ENCODE measurements around the gene IGFL3. TPM values are rescaled to one million over a fixed set of nuclear protein-coding genes. Genes with fewer than 3 reads are reported as not detected.
A peak's percentile ranks its signal among the peaks of the same experiment; 100 is the strongest.
"Not testable (repeated sequence)": the region's sequence is repeated elsewhere in the genome, so short reads cannot be mapped to it uniquely, and the experiment has no call there.

Gene IGFL3
- total RNA-seq, result not detected

GRCh38 chr19:46124638-46125115 is at the start of gene IGFL3:
Gene IGFL3 (minus strand): TSS chr19:46124688. CDS start chr19:46124649, 39 bp downstream.
- DNase-seq (no peak), ATAC-seq (ENCODE audit: low FRiP score in 2 of 2) (peak in 1 of 2 donors; percentile 40)
- no peak for TF ChIP-seq POLR2A (IDR thresholded peaks at IDR 0.05)
- Histone ChIP-seq H3K4me1 (no peaks in the 10 kb centered on the region), H3K27ac (no peak within 1 kb of the TSS), H3K36me3 (no peaks in the 10 kb centered on the region), H3K27me3 (no peaks in the 10 kb centered on the region), H3K9me3 (no peaks in the 10 kb centered on the region), H3K4me3 (no peak within 1 kb of the TSS)
- 80 to 90% methylated on average over 5 of the region's 5 CpGs for WGBS, 2 donors

GRCh38 chr19:46173886-46174480 is 49.5 kb upstream of the IGFL3 start:
- TF ChIP-seq EP300 (IDR thresholded peaks at IDR 0.05) (no peak), POLR2AphosphoS5 (IDR thresholded peaks at IDR 0.05) (no peak), POLR2A (IDR thresholded peaks at IDR 0.05) (no peak), CTCF (IDR thresholded peaks at IDR 0.05) (no peak)
- Histone ChIP-seq H3K4me3 (no peak overlapping the region), H3K27ac (no peak overlapping the region), H3K36me3 (no peaks in the 10 kb centered on the region), H3K9me3 (peaks cover 0 to 7% (median 0%) of the 10 kb centered on the region in 4 donors), H3K27me3 (no peaks in the 10 kb centered on the region), H3K4me1 (no peaks in the 10 kb centered on the region)
- ATAC-seq (ENCODE audit: low FRiP score in 2 of 2), result no peak
- no peak for DNase-seq
- WGBS, 2 donors, result 52 to 63% methylated on average over 8 of the region's 8 CpGs

- ATAC-seq (ENCODE audit: low FRiP score in 2 of 2) (no peak), DNase-seq (no peak)
- Histone ChIP-seq H3K27ac (no peak overlapping the region), H3K4me3 (no peak overlapping the region), H3K4me1 (no peaks in the 10 kb centered on the region), H3K36me3 (no peaks in the 10 kb centered on the region), H3K9me3 (peaks cover 0 to 3% (median 0%) of the 10 kb centered on the region in 4 donors), H3K27me3 (no peaks in the 10 kb centered on the region)
- no peak for TF ChIP-seq EP300 (IDR thresholded peaks at IDR 0.05)
- no peak for TF ChIP-seq POLR2AphosphoS5 (IDR thresholded peaks at IDR 0.05)
- no peak for TF ChIP-seq POLR2A (IDR thresholded peaks at IDR 0.05)
- TF ChIP-seq CTCF (IDR thresholded peaks at IDR 0.05), result no peak
- WGBS, 2 donors, result 66 to 76% methylated on average over 3 of the region's 3 CpGs
These were observed 38.2 kb upstream of the IGFL3 start for GRCh38 chr19:46162731-46163130.

GRCh38 chr19:46161642-46162257 is 37.3 kb upstream of the IGFL3 start:
- 69 to 74% methylated on average over 2 of the region's 2 CpGs for WGBS, 2 donors

GRCh38 chr19:46160233-46160775 is 35.8 kb upstream of the IGFL3 start:
- DNase-seq (peak in 1 of 2 donors; percentile 32), ATAC-seq (ENCODE audit: low FRiP score in 2 of 2) (no peak)
- Histone ChIP-seq H3K4me3 (no peak overlapping the region), H3K27me3 (peaks cover 0 to 3% (median 0%) of the 10 kb centered on the region in 4 donors), H3K9me3 (peaks cover 0 to 3% (median 0%) of the 10 kb centered on the region in 4 donors), H3K36me3 (no peaks in the 10 kb centered on the region), H3K27ac (no peak overlapping the region), H3K4me1 (no peaks in the 10 kb centered on the region)
- 94 to 98% methylated on average over 5 to 7 of the region's 7 CpGs for WGBS, 2 donors
- TF ChIP-seq EP300 (IDR thresholded peaks at IDR 0.05) (no peak), POLR2A (IDR thresholded peaks at IDR 0.05) (no peak), POLR2AphosphoS5 (IDR thresholded peaks at IDR 0.05) (no peak)

More at GRCh38 chr19:46161642-46162257, 37.3 kb upstream of the IGFL3 start:
- not testable (repeated sequence) for DNase-seq; ATAC-seq (ENCODE audit: low FRiP score in 2 of 2); H3K4me1 ChIP-seq; H3K27me3 ChIP-seq; H3K4me3 ChIP-seq; H3K36me3 ChIP-seq; H3K27ac ChIP-seq; H3K9me3 ChIP-seq

- no peak for TF ChIP-seq POLR2AphosphoS5 (IDR thresholded peaks at IDR 0.05)
- Histone ChIP-seq H3K36me3 (no peaks in the 10 kb centered on the region), H3K9me3 (peaks cover 0 to 3% (median 0%) of the 10 kb centered on the region in 4 donors), H3K27me3 (peaks cover 0 to 3% (median 0%) of the 10 kb centered on the region in 4 donors), H3K4me1 (no peaks in the 10 kb centered on the region), H3K4me3 (no peak overlapping the region), H3K27ac (no peak overlapping the region)
- DNase-seq (no peak), ATAC-seq (ENCODE audit: low FRiP score in 2 of 2) (no peak)
- WGBS, 2 donors, result 42 to 56% methylated on average over 4 of the region's 4 CpGs
These were observed 35.1 kb upstream of the IGFL3 start for GRCh38 chr19:46159418-46160232.
